Hippocampal formation (tissue), 2 donors: ENCODE data around the gene RIMBP3B.
"Not testable (repeated sequence)": the region's sequence is repeated elsewhere in the genome, so short reads cannot be mapped to it uniquely, and the experiment has no call there.

Experiments
- DNase-seq, 2 donors: peaks; one replicate each; lab custom pipeline; 2025; lab: John Stamatoyannopoulos, UW

The RIMBP3B gene, protein sequence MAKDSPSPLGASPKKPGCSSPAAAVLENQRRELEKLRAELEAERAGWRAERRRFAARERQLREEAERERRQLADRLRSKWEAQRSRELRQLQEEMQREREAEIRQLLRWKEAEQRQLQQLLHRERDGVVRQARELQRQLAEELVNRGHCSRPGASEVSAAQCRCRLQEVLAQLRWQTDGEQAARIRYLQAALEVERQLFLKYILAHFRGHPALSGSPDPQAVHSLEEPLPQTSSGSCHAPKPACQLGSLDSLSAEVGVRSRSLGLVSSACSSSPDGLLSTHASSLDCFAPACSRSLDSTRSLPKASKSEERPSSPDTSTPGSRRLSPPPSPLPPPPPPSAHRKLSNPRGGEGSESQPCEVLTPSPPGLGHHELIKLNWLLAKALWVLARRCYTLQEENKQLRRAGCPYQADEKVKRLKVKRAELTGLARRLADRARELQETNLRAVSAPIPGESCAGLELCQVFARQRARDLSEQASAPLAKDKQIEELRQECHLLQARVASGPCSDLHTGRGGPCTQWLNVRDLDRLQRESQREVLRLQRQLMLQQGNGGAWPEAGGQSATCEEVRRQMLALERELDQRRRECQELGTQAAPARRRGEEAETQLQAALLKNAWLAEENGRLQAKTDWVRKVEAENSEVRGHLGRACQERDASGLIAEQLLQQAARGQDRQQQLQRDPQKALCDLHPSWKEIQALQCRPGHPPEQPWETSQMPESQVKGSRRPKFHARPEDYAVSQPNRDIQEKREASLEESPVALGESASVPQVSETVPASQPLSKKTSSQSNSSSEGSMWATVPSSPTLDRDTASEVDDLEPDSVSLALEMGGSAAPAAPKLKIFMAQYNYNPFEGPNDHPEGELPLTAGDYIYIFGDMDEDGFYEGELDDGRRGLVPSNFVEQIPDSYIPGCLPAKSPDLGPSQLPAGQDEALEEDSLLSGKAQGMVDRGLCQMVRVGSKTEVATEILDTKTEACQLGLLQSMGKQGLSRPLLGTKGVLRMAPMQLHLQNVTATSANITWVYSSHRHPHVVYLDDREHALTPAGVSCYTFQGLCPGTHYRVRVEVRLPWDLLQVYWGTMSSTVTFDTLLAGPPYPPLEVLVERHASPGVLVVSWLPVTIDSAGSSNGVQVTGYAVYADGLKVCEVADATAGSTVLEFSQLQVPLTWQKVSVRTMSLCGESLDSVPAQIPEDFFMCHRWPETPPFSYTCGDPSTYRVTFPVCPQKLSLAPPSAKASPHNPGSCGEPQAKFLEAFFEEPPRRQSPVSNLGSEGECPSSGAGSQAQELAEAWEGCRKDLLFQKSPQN (N-terminal part only)

DNA sequence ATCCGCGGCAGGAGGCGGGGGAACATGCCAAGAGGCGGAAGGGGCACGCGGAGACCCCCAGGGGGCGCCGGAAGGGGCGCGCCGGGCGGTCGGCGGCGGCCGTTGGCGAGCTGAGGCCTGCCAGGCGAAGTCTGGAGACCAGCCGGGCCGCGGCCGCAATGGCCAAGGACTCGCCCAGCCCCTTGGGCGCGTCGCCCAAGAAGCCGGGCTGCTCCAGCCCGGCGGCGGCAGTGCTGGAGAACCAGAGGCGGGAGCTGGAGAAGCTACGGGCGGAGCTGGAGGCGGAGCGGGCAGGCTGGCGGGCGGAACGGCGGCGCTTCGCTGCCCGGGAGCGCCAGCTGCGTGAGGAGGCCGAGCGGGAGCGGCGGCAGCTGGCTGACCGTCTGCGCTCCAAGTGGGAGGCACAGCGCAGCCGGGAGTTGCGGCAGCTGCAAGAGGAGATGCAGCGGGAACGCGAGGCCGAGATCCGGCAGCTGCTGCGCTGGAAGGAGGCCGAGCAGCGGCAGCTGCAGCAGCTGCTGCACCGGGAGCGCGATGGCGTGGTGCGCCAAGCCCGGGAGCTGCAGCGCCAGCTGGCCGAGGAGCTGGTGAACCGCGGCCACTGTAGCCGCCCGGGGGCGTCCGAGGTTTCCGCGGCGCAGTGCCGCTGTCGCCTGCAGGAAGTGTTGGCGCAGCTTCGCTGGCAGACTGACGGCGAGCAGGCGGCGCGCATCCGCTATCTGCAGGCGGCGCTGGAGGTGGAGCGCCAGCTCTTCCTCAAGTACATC is at the start of gene RIMBP3B:
Gene RIMBP3B (plus strand): TSS at position 51 of the 767 bp plus-strand sequence. CDS start 108 bp downstream, at position 159.
- DNase-seq = not testable (repeated sequence)

DNA sequence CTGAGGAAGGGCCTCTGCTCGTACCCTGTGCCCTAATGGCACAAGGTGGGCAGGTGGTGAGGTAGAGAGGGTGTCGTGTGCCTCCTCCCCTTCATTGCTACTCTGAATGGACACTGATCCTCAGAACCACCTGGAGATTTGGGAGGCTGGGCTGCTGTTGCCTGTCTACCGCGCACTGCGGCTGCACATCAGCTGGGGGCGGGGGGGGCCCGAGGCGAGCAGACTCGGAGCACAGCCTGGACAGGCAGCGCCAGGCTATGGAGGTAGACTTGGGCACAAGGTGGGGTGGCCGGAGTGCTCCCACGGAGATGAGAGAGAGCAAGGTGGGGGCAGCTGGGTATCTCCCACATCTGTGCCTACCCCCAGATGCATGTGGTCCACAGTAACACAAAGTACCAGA is 26.0 kb upstream of the RIMBP3B start:
- not testable (repeated sequence) for DNase-seq

DNA sequence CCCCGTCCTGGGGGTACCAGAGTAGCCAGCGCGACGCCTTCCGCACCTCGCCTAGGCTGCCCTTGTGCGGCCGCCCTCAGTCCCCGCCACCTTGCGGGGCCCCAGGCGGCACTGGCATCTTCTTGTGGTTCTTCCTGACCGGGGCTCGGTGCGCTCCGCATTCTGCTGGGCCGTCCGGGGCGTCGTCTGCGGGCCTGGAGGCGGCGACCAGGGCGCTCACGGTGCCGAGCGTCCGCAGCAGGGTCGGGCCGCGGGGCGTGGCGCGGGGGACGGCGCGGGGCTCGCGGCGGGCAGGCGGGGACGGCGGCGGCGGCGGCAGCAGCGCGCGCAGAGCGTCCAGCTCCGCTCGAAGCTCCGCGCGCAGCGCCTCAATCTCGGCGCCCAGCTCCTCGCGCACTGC is 23.0 kb upstream of the RIMBP3B start:
- not testable (repeated sequence) for DNase-seq

DNA sequence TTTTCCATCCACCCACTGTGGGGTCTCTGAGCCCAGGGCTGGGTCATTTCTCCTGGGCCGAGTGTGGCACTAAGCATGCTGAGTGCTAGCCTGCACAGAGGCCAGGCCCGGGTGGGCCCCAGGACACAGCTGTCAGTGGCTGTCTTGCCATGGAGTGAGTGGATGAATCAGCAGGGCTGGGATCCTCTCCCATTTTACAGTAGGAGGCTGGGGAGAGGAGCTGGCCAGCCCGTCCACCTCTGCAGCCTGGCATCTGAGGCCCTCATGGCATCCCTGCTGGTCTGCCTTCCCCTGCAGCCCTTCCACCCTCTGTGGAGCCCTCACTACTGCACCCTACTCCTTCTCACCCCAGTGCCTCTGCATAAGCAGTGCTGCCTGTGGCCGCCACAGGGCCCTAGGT is 21.1 kb upstream of the RIMBP3B start:
- not testable (repeated sequence) for DNase-seq

DNA sequence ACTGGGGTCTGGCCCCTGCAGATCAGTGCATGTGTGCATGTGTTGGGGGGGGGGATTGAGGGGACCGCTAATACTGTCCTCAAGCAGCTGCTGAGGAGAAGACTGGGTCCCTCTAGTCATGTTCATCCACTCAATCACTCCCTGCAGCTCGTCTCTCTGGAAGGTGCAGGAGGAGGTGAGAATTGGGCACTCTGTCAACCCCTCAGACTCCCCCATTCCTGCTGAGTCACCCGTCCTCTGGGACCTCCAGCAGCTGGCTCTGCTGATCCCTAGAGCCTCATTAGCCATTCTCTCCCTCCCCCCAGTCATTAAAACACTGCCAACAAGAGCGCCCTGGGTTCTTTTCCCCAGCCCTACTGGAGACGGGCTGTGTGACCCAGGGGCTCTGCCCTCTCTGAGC is 20.5 kb upstream of the RIMBP3B start:
- DNase-seq = not testable (repeated sequence)

DNA sequence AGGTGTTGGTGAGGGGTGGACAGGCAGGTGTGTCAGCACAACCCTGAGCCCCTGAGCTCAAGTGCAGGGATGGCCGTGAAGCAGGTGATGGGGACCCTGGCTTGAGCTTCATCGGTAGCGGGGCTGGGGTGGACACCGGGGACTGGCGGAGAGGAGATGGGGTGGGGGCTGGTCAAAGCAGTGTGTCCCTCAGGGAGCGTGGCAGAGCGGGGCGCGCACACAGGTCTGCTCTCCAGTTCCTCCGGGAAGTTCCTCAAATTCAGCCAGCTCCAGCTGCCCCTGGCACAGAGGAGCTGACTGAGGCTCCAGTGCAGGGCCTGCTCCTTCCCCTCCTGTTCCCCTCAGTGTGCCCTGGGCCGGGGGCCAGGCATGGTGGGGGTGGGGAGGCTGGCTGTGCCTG is 19.7 kb upstream of the RIMBP3B start:
- DNase-seq = not testable (repeated sequence)

DNA sequence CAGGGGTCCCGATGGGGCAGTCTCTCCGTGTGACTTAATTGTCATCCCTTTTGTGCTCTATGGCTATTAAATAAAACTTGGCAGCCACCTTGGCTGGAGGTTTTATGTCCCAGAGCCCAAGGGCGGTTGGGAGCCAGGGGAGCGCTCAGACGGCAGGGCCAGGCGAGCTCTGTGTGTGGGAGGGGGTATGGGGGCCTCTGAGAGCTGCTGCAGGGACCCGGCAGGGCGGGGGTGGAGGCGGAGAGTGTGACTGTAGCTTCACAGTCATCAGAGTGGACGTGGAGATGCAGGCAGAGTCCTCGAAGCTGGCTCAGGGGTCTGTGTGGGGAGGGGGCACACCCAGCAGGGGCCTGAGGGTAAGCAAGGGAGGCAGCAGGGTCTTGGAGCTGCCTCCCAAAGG is 19.2 kb upstream of the RIMBP3B start:
- DNase-seq = not testable (repeated sequence)

DNA sequence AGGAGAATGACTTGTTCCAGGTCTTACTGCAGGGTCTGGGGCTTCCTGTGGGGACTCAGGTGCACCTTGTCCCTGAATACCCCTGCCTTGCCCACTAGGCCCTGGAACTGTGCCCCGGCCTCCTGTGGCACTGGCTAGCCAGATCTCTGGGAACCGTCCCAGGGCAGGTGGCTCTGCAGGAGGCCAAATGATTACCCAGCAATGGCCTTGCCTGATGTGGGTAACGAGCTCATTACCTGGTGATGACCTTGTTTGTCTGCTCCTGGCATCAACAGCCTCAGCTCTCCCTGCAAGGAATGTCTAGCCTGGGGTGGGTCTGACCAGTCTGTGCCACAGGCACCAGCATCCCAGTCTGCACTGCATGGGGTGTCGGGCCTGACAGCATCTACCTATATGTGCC is 18.2 kb upstream of the RIMBP3B start:
- not testable (repeated sequence) for DNase-seq

DNA sequence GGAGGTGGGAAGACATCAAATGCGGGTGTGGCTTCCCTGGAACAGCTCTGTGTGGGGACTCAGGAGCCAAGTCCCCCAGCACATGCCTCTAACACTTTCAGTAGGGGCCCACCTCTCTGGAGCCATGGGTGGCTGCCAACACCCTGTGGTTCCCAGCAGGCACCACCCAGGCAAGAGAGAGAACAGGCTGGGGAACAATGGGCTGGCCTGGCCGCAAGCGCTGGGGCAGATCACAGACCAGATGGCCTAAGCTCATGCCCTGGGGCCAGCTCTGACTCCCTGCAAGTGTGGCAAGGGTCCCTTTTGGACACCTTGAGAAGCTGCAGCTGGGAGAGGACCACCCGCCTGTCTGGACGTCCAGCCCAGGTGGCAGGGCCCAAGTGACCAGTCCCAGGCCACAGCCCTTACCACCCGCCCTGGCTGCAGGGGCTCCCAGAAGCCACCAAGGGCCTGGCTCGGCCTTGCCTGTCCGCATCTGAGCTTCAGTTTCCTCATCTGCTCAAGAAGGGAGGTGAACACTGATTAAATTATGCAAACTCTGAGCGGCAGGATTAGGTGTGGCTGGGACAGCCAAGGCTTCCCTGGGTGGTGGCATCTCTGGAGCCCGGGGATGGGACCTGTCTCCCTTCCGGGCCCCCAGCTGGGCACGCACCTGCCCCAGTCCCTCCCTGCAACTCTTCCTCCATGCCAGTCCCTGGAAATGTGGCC is 14.8 kb upstream of the RIMBP3B start:
- not testable (repeated sequence) for DNase-seq

DNA sequence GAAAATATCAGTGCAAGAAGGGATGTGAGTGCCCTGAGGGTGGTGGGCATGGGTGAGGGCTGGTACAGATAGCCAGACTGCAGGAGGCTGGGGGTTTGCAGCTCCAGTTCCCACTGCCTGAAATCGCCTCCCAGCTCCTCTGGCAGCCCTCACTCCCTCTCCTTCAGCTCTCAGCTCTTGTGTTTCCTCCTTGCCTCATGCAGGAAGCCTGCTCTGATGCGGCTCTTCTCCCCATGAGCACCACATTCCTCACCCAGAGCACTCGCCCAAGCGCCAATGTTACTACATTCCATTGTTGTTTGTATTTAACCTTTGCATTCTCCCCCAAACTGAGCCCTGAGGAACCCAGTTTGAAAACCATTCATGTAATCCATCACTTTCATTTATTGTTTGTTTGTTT is 7.7 kb upstream of the RIMBP3B start:
- DNase-seq = not testable (repeated sequence)

DNA sequence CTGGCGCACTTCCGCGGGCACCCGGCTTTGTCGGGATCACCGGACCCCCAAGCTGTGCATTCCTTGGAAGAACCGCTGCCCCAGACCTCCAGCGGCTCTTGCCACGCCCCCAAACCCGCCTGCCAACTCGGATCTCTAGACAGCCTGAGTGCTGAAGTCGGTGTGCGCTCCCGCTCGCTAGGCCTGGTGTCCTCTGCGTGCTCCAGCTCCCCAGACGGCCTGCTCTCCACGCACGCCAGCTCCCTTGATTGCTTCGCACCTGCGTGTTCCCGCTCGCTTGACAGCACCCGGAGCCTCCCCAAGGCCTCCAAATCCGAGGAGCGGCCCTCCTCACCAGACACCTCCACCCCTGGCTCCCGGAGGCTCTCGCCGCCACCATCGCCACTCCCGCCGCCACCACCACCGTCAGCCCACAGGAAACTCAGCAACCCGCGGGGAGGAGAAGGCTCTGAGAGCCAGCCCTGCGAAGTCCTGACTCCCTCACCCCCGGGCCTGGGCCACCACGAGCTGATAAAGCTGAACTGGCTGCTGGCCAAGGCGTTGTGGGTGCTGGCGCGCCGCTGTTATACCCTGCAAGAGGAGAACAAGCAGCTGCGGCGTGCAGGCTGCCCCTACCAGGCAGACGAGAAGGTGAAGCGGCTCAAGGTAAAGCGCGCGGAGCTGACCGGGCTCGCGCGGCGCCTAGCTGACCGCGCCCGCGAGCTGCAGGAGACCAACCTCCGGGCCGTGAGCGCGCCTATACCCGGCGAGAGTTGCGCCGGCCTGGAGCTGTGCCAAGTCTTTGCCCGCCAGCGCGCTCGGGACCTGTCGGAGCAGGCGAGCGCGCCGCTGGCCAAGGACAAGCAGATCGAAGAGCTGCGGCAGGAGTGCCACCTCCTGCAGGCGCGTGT is 1.2 kb downstream of the RIMBP3B start:
- DNase-seq = not testable (repeated sequence)

DNA sequence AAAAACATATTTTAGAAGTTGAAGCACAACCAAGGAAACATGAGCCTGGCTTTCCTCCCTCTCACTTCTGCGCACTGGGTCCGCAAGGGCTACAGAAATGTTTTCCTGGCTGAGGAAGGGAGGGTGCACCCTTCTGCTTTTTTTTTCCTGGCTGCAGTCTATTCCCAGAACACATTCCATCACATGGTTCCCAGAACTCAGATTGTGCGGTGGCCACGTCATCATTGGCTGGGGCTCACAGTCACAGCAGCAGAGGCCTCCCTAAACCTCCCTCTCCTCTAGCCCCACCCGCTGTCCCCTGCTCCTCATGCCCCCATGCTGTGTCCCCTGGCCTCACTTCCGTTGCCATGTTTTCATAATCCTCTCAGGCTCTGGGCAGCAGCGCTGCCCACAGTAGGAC is 5.9 kb downstream of the RIMBP3B start:
- DNase-seq = not testable (repeated sequence)

DNA sequence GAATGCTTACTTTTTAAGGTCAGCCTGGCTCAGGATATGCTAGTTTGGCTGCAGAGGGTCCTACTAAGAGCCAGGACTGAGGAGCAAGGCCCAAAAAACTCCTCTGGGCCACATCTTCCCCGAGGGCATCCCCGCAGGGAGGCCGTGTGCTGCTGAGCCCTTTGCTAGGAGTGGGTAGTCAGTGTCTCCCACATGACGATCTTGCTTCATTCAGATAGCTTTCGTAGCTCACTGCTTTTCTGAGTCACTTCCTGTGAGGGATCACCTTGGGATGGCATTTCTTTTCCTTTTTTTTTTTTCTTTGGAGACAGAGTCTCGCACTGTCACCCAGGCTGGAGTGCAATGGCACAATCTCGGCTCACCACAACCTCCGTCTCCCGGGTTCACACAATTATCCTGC is 6.5 kb downstream of the RIMBP3B start:
- DNase-seq = not testable (repeated sequence)

DNA sequence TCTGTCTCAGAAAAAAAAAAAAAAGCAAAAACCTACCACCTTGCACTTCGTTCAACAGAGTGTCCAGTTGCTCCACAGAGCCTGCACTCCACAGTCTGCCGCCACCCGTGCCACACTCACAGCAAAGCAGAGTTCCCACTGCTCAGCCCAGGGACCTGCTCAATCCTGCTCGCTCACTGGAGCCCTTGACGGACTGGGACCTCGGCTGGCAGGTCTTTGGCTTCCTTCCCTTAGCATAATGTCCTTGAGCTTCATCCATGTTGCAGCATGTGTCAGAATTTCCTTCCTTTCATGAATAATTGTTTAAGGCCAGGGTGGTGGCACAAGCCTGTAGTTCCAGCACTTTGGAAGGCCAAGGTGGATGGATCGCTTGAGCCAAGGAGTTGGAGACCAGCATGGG is 11.1 kb downstream of the RIMBP3B start:
- DNase-seq = not testable (repeated sequence)

DNA sequence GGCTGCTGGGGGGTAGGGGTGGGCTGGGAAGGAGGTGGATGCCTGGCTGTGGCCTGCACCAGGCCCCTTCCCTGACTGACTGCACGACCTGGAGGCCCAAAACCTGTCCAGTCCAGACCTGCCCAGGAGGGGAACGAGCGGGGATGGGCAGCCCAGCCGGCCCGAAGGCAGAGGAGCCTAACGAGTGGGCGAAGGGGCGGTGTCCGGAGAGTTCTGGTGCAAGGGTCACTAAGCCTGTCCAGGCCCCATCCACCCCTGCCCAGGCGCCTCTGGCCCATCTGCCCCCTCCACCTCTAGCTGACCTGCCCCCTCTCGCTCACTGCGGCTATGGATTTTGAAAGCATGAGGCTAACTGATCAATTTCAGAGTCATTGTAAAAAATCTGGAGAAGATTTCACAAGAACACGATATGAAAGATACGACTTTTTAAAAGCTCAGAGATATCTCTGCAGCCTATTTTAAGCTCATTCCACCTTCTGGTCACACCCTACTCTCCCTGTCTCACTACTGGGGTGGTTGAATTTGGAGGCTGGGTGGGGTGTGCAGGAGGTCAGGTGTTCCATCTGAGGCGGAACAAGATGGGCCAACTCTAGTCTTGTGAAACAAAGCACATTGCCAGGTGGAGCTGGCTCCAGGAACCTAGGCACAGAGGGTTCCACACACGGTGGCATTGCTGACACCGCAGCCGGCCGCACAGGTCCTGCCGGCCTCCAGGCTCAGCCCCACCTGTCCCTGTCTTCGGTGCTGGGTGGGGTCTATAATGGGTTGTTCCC is 17.8 kb downstream of the RIMBP3B start:
- not testable (repeated sequence) for DNase-seq

DNA sequence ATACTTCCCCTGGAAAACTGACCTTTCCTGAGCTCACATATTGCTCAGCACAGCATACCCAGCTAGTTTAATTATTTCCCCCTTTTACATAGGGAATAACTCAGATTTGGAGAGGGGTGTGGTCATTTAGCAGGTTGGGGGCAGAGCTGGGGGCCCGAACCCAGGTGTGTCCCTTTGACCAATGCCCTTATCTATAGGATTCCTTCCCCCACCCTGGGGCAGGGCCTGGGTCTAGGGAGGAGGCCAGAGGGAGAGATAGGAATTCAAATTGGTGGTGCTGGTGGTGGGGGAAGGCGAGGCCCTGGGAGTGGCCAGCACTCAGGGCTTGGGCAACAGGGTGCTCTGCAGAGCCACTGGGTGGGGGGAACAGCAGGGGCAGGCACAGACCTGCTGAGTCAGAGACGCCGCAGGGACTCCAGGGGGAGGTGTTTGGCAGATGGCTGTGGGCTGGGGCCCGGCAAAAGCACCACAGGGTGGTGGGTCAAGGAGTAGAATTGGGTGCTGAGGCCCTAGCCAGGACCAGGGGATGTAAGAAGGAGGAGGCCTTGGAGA is 19.3 kb downstream of the RIMBP3B start:
- not testable (repeated sequence) for DNase-seq

DNA sequence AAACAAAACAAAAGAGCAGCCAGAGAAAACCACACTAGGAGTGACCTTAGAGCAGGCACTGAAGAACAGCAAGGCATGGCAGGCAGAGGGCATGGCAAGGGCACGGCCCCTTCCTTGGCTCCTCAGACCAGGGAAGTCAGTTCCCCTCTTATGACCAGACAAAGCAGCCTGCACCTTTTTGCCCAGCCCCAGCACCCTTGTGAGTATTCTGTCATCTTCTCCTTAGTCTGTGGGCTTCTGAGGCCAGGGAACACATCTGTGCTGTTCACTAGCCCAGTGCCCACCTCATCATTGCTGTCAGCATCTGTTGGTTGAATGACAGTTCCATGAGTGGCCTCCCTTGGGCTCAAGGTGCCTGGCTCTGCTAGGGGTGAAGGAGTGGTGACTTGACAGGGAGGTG is 23.6 kb downstream of the RIMBP3B start:
- not testable (repeated sequence) for DNase-seq

DNA sequence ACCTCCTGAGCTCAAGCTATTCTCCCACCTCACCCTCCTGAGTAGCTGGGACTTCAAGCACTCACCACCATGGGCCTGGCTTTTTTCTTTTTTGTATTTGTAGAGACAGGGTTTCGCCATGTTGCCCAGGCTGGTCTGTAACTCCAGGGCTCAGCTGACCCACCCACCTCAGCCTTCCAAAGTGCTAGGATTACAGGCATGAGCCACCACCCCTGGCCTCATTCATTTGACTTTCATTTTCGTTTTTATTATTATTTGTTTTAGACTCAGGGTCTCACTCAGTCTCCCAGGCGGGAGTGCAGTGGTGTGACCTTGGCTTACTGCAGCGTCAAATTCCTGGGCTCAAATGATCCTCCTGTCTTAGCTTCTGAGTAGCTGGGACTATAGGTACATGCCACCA is 24.2 kb downstream of the RIMBP3B start:
- DNase-seq = not testable (repeated sequence)
